ENCODE data around the gene FGGY. TPM values are rescaled to one million over a fixed set of nuclear protein-coding genes. Genes with fewer than 3 reads are reported as not detected.
"Not testable (repeated sequence)": the region's sequence is repeated elsewhere in the genome, so short reads cannot be mapped to it uniquely, and the experiment has no call there.

FGGY gene
- polyA plus RNA-seq, 4 donors = 5.7 to 24.3 (median 20.8) TPM

GRCh38 chr1:59432531-59433439 lies 135.9 kb downstream of the FGGY start:
- DNase-seq (ENCODE audit: low read depth in 4 of 4, low spot score in 3 of 4) = peak in 1 of 4 donors; percentile 39

- no peak for DNase-seq (ENCODE audit: low read depth in 4 of 4, low spot score in 3 of 4)
Observed at GRCh38 chr1:59433440-59433813, 136.5 kb downstream of the FGGY start.

- DNase-seq (ENCODE audit: low read depth in 4 of 4, low spot score in 3 of 4) = no peak
Observed at GRCh38 chr1:59434336-59434735, 137.4 kb downstream of the FGGY start.

- DNase-seq (ENCODE audit: low read depth in 4 of 4, low spot score in 3 of 4) = no peak
Observed at GRCh38 chr1:59436637-59437036, 139.7 kb downstream of the FGGY start.

- no peak for DNase-seq (ENCODE audit: low read depth in 4 of 4, low spot score in 3 of 4)
Observed at GRCh38 chr1:59438058-59438560, 141.2 kb downstream of the FGGY start.

- no peak for DNase-seq (ENCODE audit: low read depth in 4 of 4, low spot score in 3 of 4)
Observed at GRCh38 chr1:59442492-59442891, 145.6 kb downstream of the FGGY start.

- DNase-seq (ENCODE audit: low read depth in 4 of 4, low spot score in 3 of 4) = no peak
Observed at GRCh38 chr1:59443310-59443709, 146.4 kb downstream of the FGGY start.

- no peak for DNase-seq (ENCODE audit: low read depth in 4 of 4, low spot score in 3 of 4)
Observed at GRCh38 chr1:59444520-59444919, 147.6 kb downstream of the FGGY start.

- DNase-seq (ENCODE audit: low read depth in 4 of 4, low spot score in 3 of 4) = no peak
Observed at GRCh38 chr1:59445040-59445439, 148.1 kb downstream of the FGGY start.

- DNase-seq (ENCODE audit: low read depth in 4 of 4, low spot score in 3 of 4) = no peak
Observed at GRCh38 chr1:59446257-59446901, 149.5 kb downstream of the FGGY start.

- DNase-seq (ENCODE audit: low read depth in 4 of 4, low spot score in 3 of 4) = no peak
Observed at GRCh38 chr1:59452026-59452425, 155.1 kb downstream of the FGGY start.

GRCh38 chr1:59452559-59452958 lies 155.7 kb downstream of the FGGY start:
- DNase-seq (ENCODE audit: low read depth in 4 of 4, low spot score in 3 of 4) = no peak

- no peak for DNase-seq (ENCODE audit: low read depth in 4 of 4, low spot score in 3 of 4)
Observed at GRCh38 chr1:59453297-59453968, 156.5 kb downstream of the FGGY start.

- DNase-seq (ENCODE audit: low read depth in 4 of 4, low spot score in 3 of 4) = no peak
Observed at GRCh38 chr1:59455206-59455605, 158.3 kb downstream of the FGGY start.

GRCh38 chr1:59457786-59458185 lies 160.9 kb downstream of the FGGY start:
- DNase-seq (ENCODE audit: low read depth in 4 of 4, low spot score in 3 of 4) = no peak

- no peak for DNase-seq (ENCODE audit: low read depth in 4 of 4, low spot score in 3 of 4)
Observed at GRCh38 chr1:59458884-59459283, 162.0 kb downstream of the FGGY start.

GRCh38 chr1:59462942-59463341 lies 166.0 kb downstream of the FGGY start:
- DNase-seq (ENCODE audit: low read depth in 4 of 4, low spot score in 3 of 4) = not testable (repeated sequence)

- DNase-seq (ENCODE audit: low read depth in 4 of 4, low spot score in 3 of 4) = not testable (repeated sequence)
Observed at GRCh38 chr1:59465478-59465877, 168.6 kb downstream of the FGGY start.

- no peak for DNase-seq (ENCODE audit: low read depth in 4 of 4, low spot score in 3 of 4)
Observed at GRCh38 chr1:59468828-59469428, 172.0 kb downstream of the FGGY start.

- DNase-seq (ENCODE audit: low read depth in 4 of 4, low spot score in 3 of 4) = not testable (repeated sequence)
Observed at GRCh38 chr1:59471991-59472570, 175.2 kb downstream of the FGGY start.
